Stomach (tissue), 9 donors: Measurements from ENCODE around the gene OLIG1. TPM values are rescaled to one million over a fixed set of nuclear protein-coding genes. Genes with fewer than 3 reads are reported as not detected.
A peak's percentile ranks its signal among the peaks of the same experiment; 100 is the strongest.

Experiments
- DNase-seq, 2 donors: peaks; one replicate each; pipeline versions ENCODE4 v3.0.0 to v3.0.0-alpha.2; 2013 to 2019
- H3K27ac ChIP-seq, 5 donors: fragments of 200-600 bp in 4 of 5; sonication (generic) in 4 of 5; one replicate each; pipeline ENCODE4 v1.5.1; 2013 to 2019; ENCODE audit warnings: mild to moderate bottlenecking in 1 of 5, moderate library complexity in 1 of 5
- H3K27me3 ChIP-seq, 3 donors: fragments of 200-600 bp; sonication (generic); one replicate each; pipeline ENCODE4 v1.5.1; 2017 to 2019; ENCODE audit warnings: mixed run types in 1 of 3
- H3K36me3 ChIP-seq, 4 donors: fragments of 200-600 bp; sonication (generic); 1 replicate in 3 of 4; 2 replicates in 1 of 4; pipeline ENCODE4 v1.5.1; 2016 to 2019
- H3K4me1 ChIP-seq, 4 donors: fragments of 200-600 bp; sonication (generic); one replicate each; pipeline ENCODE4 v1.5.1; 2016 to 2019
- H3K4me3 ChIP-seq, 4 donors: fragments of 200-600 bp; sonication (generic) in 3 of 4; one replicate each; pipeline ENCODE4 v1.5.1; 2016 to 2019; ENCODE audit warnings: mild to moderate bottlenecking in 1 of 4
- H3K9me3 ChIP-seq, 4 donors: fragments of 200-600 bp; sonication (generic); one replicate each; pipeline ENCODE4 v1.5.1; 2016 to 2019
- EP300 ChIP-seq: sonication (generic); formaldehyde crosslinking; IDR thresholded peaks from one replicate; pipeline ENCODE4 v1.6.1; 2017; ENCODE audit warnings: antibody characterized with exemption
- POLR2A ChIP-seq, 4 donors: fragments of 450-650 bp; IDR thresholded peaks; one replicate each; pipeline ENCODE4 v1.6.1; 2016; ENCODE audit warnings: antibody characterized with exemption in 4 of 4, control low read depth in 2 of 4, mild to moderate bottlenecking in 1 of 4, moderate library complexity in 1 of 4
- POLR2AphosphoS5 ChIP-seq, 3 donors: sonication (generic); formaldehyde crosslinking; IDR thresholded peaks; one replicate each; pipeline ENCODE4 v1.6.1; 2016; ENCODE audit warnings: antibody characterized with exemption in 3 of 3
- WGBS, 5 donors: extraction: QIAGEN DNeasy Blood & Tissue Kit in 3 of 5; methylation state at CpG; one replicate each; pipeline versions ENCODE4 v1.1.5 to v1.1.7; 2013 to 2018; 5-methylcytosine and 5-hydroxymethylcytosine counted together
- intact Hi-C: fragments of 100-400 bp; cut with DNase I; formaldehyde crosslinking; loops from one replicate; pipeline ENCODE4 v1.15.1; 2023; ENCODE audit warnings: low total_unique reads
- polyA plus RNA-seq, 3 donors: library from polyadenylated mRNA; stranded (reverse); fragments of 200-250 nt; gene quantifications; one replicate each; pipeline ENCODE4 v1.2.3, GENCODE V29; 2013
- total RNA-seq, 5 donors: library from RNA; depleted of rRNA; stranded (reverse); fragments of >200 nt; gene quantifications; one replicate each; pipeline versions ENCODE4 v1.1.0 to v1.2.3, GENCODE V29; 2014 to 2016
- TF ChIP-seq, protein P1 (sequence below), 7 experiments: fragments of 450-650 bp in 4 of 7; fragments of 200-600 bp in 3 of 7; sonication (generic) in 3 of 7; IDR thresholded peaks; one replicate each; pipeline ENCODE4 v1.5.1; 2016 to 2019; ENCODE audit warnings: antibody characterized with exemption in 7 of 7, control low read depth in 2 of 7, mild to moderate bottlenecking in 1 of 7
- donor health status: healthy with polysubstance abuse.
- donor health status: Bipolar disorder and iron deficiency.
- donor health status: healthy.

OLIG1 gene
- total and polyA plus RNA-seq, 8 donors: not detected

DNA sequence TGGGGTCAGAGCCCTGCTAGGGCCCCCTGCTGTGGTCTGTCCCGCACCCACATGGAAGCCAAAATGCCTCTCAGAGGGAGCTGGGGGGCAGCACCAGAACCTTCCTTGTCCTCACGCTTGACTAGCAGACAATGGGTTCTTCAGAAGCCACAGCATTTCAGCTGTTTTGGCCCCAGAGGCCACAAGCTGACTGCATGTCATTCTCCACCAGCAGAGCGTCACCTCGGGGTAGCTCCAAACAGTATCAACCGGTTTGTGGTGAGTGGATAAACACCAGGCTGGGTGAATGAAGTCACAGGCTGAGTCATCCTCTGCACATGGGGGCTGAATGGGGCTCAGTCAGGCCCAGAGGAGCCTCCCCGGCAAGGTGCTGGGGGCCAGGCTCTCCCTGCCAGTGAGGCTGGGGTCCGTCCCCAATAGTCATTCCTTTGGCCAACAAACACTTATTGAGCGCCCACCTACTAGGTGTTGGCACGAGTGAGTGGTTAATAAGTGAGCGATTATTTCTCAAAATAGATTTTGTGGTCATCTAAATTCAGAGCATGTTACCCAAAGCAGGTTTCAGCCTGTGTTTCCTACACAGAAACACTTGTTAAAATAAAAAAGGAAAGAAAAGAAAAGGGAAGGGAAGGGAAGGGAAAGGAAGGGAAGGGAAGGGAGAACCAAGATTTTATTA is 9.1 kb downstream of the OLIG1 start:
- Histone ChIP-seq H3K27ac (no peak overlapping the region), H3K27me3 (peaks cover 0 to 59% (median 26%) of the 10 kb centered on the region in 3 donors), H3K9me3 (no peaks in the 10 kb centered on the region), H3K4me1 (no peaks in the 10 kb centered on the region), H3K4me3 (no peak overlapping the region), H3K36me3 (no peaks in the 10 kb centered on the region)
- TF ChIP-seq POLR2AphosphoS5 (IDR thresholded peaks at IDR 0.05): no peak
- TF ChIP-seq EP300: no peak
- TF ChIP-seq, protein P1, sequence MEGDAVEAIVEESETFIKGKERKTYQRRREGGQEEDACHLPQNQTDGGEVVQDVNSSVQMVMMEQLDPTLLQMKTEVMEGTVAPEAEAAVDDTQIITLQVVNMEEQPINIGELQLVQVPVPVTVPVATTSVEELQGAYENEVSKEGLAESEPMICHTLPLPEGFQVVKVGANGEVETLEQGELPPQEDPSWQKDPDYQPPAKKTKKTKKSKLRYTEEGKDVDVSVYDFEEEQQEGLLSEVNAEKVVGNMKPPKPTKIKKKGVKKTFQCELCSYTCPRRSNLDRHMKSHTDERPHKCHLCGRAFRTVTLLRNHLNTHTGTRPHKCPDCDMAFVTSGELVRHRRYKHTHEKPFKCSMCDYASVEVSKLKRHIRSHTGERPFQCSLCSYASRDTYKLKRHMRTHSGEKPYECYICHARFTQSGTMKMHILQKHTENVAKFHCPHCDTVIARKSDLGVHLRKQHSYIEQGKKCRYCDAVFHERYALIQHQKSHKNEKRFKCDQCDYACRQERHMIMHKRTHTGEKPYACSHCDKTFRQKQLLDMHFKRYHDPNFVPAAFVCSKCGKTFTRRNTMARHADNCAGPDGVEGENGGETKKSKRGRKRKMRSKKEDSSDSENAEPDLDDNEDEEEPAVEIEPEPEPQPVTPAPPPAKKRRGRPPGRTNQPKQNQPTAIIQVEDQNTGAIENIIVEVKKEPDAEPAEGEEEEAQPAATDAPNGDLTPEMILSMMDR (IDR thresholded peaks at IDR 0.05): no peak
- no peak for TF ChIP-seq POLR2A (IDR thresholded peaks at IDR 0.05)
- intact Hi-C loops: no loop called here
- DNase-seq: peak in 1 of 2 donors; percentile 64
- WGBS, 5 donors: 36 to 47% (median 43%) methylated on average over 10 of the region's 10 CpGs

GRCh38 chr21:33080376-33080775 is 10.4 kb downstream of the OLIG1 start:
- peaks cover 0 to 47% (median 17%) of the 10 kb centered on the region in 3 donors for H3K27me3 ChIP-seq
- WGBS, 5 donors: 74 to 86% (median 80%) methylated on average over 3 of the region's 3 CpGs

DNA sequence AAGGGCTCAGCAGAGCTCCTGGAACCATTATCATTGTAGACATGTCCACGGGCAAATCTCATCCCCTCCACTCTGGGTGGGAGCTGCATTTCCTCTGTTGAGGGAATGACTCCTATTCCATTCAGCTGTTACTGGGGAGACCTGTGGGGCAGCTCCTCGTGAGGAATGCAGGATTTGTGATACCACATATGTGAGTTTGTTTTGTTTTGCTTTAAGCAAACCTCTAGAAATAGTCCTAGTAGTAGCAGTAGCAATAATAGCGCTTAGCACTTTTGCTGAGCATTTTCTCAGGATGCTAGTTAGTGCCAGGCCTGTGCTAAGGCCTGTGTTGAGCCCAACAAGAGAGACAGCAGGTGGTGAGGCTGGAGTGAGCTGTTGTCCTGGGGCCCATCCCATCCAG is 10.8 kb downstream of the OLIG1 start:
- DNase-seq: no peak
- Histone ChIP-seq H3K9me3 (no peaks in the 10 kb centered on the region), H3K36me3 (no peaks in the 10 kb centered on the region), H3K4me1 (no peaks in the 10 kb centered on the region), H3K27ac (no peak overlapping the region), H3K27me3 (peaks cover 0 to 47% (median 17%) of the 10 kb centered on the region in 3 donors), H3K4me3 (no peak overlapping the region)
- no peak for TF ChIP-seq POLR2AphosphoS5 (IDR thresholded peaks at IDR 0.05)
- TF ChIP-seq, protein P1 (IDR thresholded peaks at IDR 0.05): no peak
- no peak for TF ChIP-seq POLR2A (IDR thresholded peaks at IDR 0.05)
- TF ChIP-seq EP300: no peak
- intact Hi-C loops: no loop called here
- WGBS, 5 donors: 59 to 76% (median 70%) methylated on average over 3 of the region's 3 CpGs

More at GRCh38 chr21:33080376-33080775, 10.4 kb downstream of the OLIG1 start:
- no peak overlapping the region for H3K27ac ChIP-seq
- H3K36me3 ChIP-seq: no peaks in the 10 kb centered on the region
- intact Hi-C loops: no loop called here
- DNase-seq: no peak
- no peak for TF ChIP-seq POLR2AphosphoS5 (IDR thresholded peaks at IDR 0.05)
- TF ChIP-seq, protein P1 (IDR thresholded peaks at IDR 0.05): no peak
- no peaks in the 10 kb centered on the region for H3K4me1 ChIP-seq
- H3K4me3 ChIP-seq: no peak overlapping the region
- no peaks in the 10 kb centered on the region for H3K9me3 ChIP-seq

DNA sequence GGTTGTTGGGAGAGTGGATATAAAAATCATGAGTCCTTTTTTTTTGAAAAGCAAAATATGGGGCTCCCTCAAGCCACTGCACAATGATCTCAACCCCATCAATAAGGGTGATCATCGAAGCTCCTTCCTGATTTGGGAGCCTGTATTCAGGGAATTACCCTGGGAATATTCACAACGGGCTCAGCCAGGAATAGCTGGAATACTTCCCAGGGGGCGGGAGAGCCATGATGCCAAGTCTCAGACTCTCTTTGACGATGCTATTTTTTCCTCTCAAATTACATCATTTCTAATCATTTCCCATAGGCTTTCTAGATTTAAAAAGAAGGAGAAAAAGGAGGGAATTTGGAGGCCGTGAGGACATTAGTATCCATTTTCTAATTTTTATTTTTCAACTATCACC is 18.4 kb downstream of the OLIG1 start:
- Histone ChIP-seq H3K4me1 (no peaks in the 10 kb centered on the region), H3K9me3 (no peaks in the 10 kb centered on the region), H3K4me3 (no peak overlapping the region), H3K27me3 (peaks cover 0 to 21% (median 7%) of the 10 kb centered on the region in 3 donors), H3K36me3 (no peaks in the 10 kb centered on the region), H3K27ac (no peak overlapping the region)
- intact Hi-C loops: no loop called here
- TF ChIP-seq POLR2A (IDR thresholded peaks at IDR 0.05) (no peak), POLR2AphosphoS5 (IDR thresholded peaks at IDR 0.05) (no peak), EP300 (no peak)
- TF ChIP-seq, protein P1 (IDR thresholded peaks at IDR 0.05): no peak
- 60 to 66% (median 61%) methylated on average over 5 of the region's 5 CpGs for WGBS, 5 donors
- no peak for DNase-seq
